Measurements from ENCODE around the gene MPZL2.

MPZL2 gene

DNA sequence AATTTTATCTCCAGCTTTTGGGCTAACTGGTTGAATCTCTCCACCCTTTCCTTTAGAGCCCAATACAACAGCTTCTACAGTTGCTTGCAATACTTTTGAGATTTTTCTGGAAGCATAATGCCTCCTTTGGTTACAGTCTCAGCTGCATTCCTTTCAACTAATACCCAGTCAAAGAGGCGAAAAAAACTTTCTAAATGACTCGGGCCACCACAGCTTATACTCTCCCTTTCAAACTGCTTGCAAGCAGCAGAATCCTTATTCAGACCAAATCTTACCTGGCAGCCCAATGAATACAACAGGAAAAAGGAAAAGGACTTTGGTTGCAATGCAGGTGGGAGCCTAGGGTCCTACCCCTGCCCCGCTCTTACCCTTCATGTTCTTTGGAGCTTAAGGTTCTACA lies 55.1 kb downstream of the MPZL2 start:
- TF ChIP-seq, protein P1, sequence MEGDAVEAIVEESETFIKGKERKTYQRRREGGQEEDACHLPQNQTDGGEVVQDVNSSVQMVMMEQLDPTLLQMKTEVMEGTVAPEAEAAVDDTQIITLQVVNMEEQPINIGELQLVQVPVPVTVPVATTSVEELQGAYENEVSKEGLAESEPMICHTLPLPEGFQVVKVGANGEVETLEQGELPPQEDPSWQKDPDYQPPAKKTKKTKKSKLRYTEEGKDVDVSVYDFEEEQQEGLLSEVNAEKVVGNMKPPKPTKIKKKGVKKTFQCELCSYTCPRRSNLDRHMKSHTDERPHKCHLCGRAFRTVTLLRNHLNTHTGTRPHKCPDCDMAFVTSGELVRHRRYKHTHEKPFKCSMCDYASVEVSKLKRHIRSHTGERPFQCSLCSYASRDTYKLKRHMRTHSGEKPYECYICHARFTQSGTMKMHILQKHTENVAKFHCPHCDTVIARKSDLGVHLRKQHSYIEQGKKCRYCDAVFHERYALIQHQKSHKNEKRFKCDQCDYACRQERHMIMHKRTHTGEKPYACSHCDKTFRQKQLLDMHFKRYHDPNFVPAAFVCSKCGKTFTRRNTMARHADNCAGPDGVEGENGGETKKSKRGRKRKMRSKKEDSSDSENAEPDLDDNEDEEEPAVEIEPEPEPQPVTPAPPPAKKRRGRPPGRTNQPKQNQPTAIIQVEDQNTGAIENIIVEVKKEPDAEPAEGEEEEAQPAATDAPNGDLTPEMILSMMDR (IDR thresholded peaks at IDR 0.05; ENCODE audit: low read depth, low read length): no peak
- DNase-seq (ENCODE audit: extremely low read depth, low read depth): no peak

- TF ChIP-seq, protein P1 (IDR thresholded peaks at IDR 0.05; ENCODE audit: low read depth, low read length): no peak
- no peak for DNase-seq (ENCODE audit: extremely low read depth, low read depth)
Observed at GRCh38 chr11:118207079-118207478, 57.0 kb downstream of the MPZL2 start.

- no peak for DNase-seq (ENCODE audit: extremely low read depth, low read depth)
- TF ChIP-seq, protein P1 (IDR thresholded peaks at IDR 0.05; ENCODE audit: low read depth, low read length): no peak
Observed at GRCh38 chr11:118206391-118207031, 57.6 kb downstream of the MPZL2 start.

- no peak for DNase-seq (ENCODE audit: extremely low read depth, low read depth)
- TF ChIP-seq, protein P1 (IDR thresholded peaks at IDR 0.05; ENCODE audit: low read depth, low read length): no peak
Observed at GRCh38 chr11:118205606-118206378, 58.3 kb downstream of the MPZL2 start.

Data from AG09319 (cell line).